Nephron progenitor cell (in vitro differentiated cells): ENCODE data around the gene WNT2.

ENCODE experiments used
- DNase-seq: peaks from one replicate; pipeline ENCODE4 v3.0.0; 2021
- H3K27ac Mint-ChIP-seq: 2 replicates; pipeline ENCODE4 v1.8.0; 2021; ENCODE audit warnings: mild to moderate bottlenecking, moderate library complexity, mixed read lengths
- H3K27me3 Mint-ChIP-seq: 2 replicates; pipeline ENCODE4 v1.8.0; 2021; ENCODE audit warnings: mild to moderate bottlenecking, low read depth, mixed read lengths; ENCODE audit not compliant: poor library complexity
- H3K36me3 Mint-ChIP-seq: 2 replicates; pipeline ENCODE4 v1.8.0; 2021; ENCODE audit warnings: low read depth, mixed read lengths
- H3K4me1 Mint-ChIP-seq: 2 replicates; pipeline ENCODE4 v1.8.0; 2021; ENCODE audit warnings: mixed read lengths
- H3K4me3 Mint-ChIP-seq: 2 replicates; pipeline ENCODE4 v1.8.0; 2021; ENCODE audit warnings: mild to moderate bottlenecking, moderate library complexity, mixed read lengths
- H3K9me3 Mint-ChIP-seq: 2 replicates; pipeline ENCODE4 v1.8.0; 2021; ENCODE audit warnings: mild to moderate bottlenecking, moderate library complexity, mixed read lengths
- CTCF ChIP-seq: fragments of 200-600 bp; sonication (generic); IDR thresholded peaks from 2 replicates; pipeline ENCODE4 v1.5.0; 2021; ENCODE audit warnings: antibody characterized with exemption

The WNT2 gene

GRCh38 chr7:117297606-117298005, 25.3 kb downstream of the WNT2 start:
- Mint-ChIP-seq H3K36me3 (no peaks in the 10 kb centered on the region), H3K9me3 (no peaks in the 10 kb centered on the region), H3K4me3 (no peak overlapping the region)

GRCh38 chr7:117296066-117296465, 26.8 kb downstream of the WNT2 start:
- Mint-ChIP-seq H3K4me3 (no peak overlapping the region), H3K9me3 (no peaks in the 10 kb centered on the region), H3K4me1 (peaks cover 17% of the 10 kb centered on the region), H3K27ac (no peak overlapping the region), H3K36me3 (no peaks in the 10 kb centered on the region), H3K27me3 (peaks cover 9% of the 10 kb centered on the region)
- DNase-seq = no peak
- no peak for TF ChIP-seq CTCF

More at GRCh38 chr7:117297606-117298005, 25.3 kb downstream of the WNT2 start:
- Mint-ChIP-seq H3K27ac (no peak overlapping the region), H3K4me1 (peaks cover 17% of the 10 kb centered on the region), H3K27me3 (peaks cover 10% of the 10 kb centered on the region)
- TF ChIP-seq CTCF = no peak
- no peak for DNase-seq

GRCh38 chr7:117285826-117286225, 37.0 kb downstream of the WNT2 start:
- no peak for TF ChIP-seq CTCF
- H3K4me1 Mint-ChIP-seq = peaks cover 11% of the 10 kb centered on the region
- H3K27ac Mint-ChIP-seq = no peak overlapping the region
- H3K9me3 Mint-ChIP-seq = no peaks in the 10 kb centered on the region
- H3K36me3 Mint-ChIP-seq = no peaks in the 10 kb centered on the region
- DNase-seq = no peak
- H3K27me3 Mint-ChIP-seq = peaks cover 4% of the 10 kb centered on the region
- no peak overlapping the region for H3K4me3 Mint-ChIP-seq

GRCh38 chr7:117284692-117285091, 38.2 kb downstream of the WNT2 start:
- Mint-ChIP-seq H3K4me1 (peaks cover 14% of the 10 kb centered on the region), H3K27ac (no peak overlapping the region), H3K27me3 (peaks cover 8% of the 10 kb centered on the region), H3K9me3 (no peaks in the 10 kb centered on the region), H3K4me3 (no peak overlapping the region), H3K36me3 (no peaks in the 10 kb centered on the region)
- no peak for DNase-seq
- TF ChIP-seq CTCF = no peak

- Mint-ChIP-seq H3K4me1 (peaks cover 15% of the 10 kb centered on the region), H3K27me3 (peaks cover 7% of the 10 kb centered on the region), H3K9me3 (no peaks in the 10 kb centered on the region), H3K36me3 (no peaks in the 10 kb centered on the region), H3K4me3 (no peak overlapping the region), H3K27ac (no peak overlapping the region)
- no peak for TF ChIP-seq CTCF
- no peak for DNase-seq
Observed at GRCh38 chr7:117283779-117284178, 39.1 kb downstream of the WNT2 start.

- no peak overlapping the region for H3K4me3 Mint-ChIP-seq
- H3K36me3 Mint-ChIP-seq = no peaks in the 10 kb centered on the region
- no peaks in the 10 kb centered on the region for H3K9me3 Mint-ChIP-seq
- H3K4me1 Mint-ChIP-seq = peaks cover 15% of the 10 kb centered on the region
- no peak overlapping the region for H3K27ac Mint-ChIP-seq
- no peak for DNase-seq
- no peak for TF ChIP-seq CTCF
- H3K27me3 Mint-ChIP-seq = peaks cover 7% of the 10 kb centered on the region
Observed at GRCh38 chr7:117283371-117283770, 39.5 kb downstream of the WNT2 start.
